ENCODE data around the gene DTYMK. TPM values are rescaled to one million over a fixed set of nuclear protein-coding genes. Genes with fewer than 3 reads are reported as not detected.

The DTYMK gene
- total and polyA plus RNA-seq, 10 of the 15 experiments (the other 5 are each of a cell fraction or from before 2014, with no cell fraction given): 7.0 to 220 (median 59.3) TPM

GRCh38 chr2:241645056-241645914 lies 41.3 kb downstream of the DTYMK start:
- Histone ChIP-seq H3K9me3 (replicated peaks; ENCODE audit: control insufficient read depth, insufficient read depth, low read length) (no peaks in the 10 kb centered on the region), H3K4me2 (ENCODE audit: control insufficient read depth, insufficient read depth) (no peak overlapping the region), H3K4me1 (ENCODE audit: control insufficient read depth, insufficient read depth, low read length) (no peaks in the 10 kb centered on the region), H3K9ac (ENCODE audit: control insufficient read depth, insufficient read depth, low read length) (no peak overlapping the region), H3K4me3 (no peak overlapping the region), H3K27me3 (replicated peaks in 1 of 2; ENCODE audit: control insufficient read depth in 2 of 2, insufficient read depth in 2 of 2, low read length in 1 of 2) (no peaks in the 10 kb centered on the region), H3K36me3 (ENCODE audit: control insufficient read depth in 2 of 2, insufficient read depth in 2 of 2, low read length in 1 of 2) (peaks cover 2 to 5% of the 10 kb centered on the region in 2 experiments; a peak in 1 of 4 replicates), H3K79me2 (ENCODE audit: control insufficient read depth, insufficient read depth, low read length) (peaks cover 37% of the 10 kb centered on the region), H4K20me1 (ENCODE audit: control insufficient read depth, insufficient read depth) (no peaks in the 10 kb centered on the region; the same call in 1 of the 2 replicates), H2AFZ (ENCODE audit: control insufficient read depth, low read depth, low read length) (no peak overlapping the region), H3K27ac (ENCODE audit: control insufficient read depth, insufficient read depth) (no peak overlapping the region)
- in situ Hi-C loops (cut with MboI) (no loop called here), intact Hi-C loops (cut with micrococcal nuclease; ENCODE audit: unreplicated experiment) (no loop called here)
- RAD21 ChIA-PET (ENCODE audit: unreplicated experiment): interaction anchor here (0.5 kb wide), 1 partner anchor 13 kb away, joined by 3 read pairs; no protein-coding TSS in a partner anchor
- WGBS (ENCODE audit: insufficient coverage, insufficient replicate concordance, low lambda C conversion rate, missing lambda C conversion rate): 91% methylated on average over 26 of the region's 26 CpGs
- no peak for ATAC-seq
- SMC1A ChIA-PET (ENCODE audit: uncharacterized antibody, unreplicated experiment): no interaction called here
- CTCF ChIA-PET: interaction anchor here (0.8 kb wide), 1 partner anchor 234 kb away, joined by 3 read pairs; no protein-coding TSS in a partner anchor
- POLR2A ChIA-PET: no interaction called here
- no peak for FAIRE-seq
- no TSS peak for BruUV-seq (replicated peaks)
- no peak for TF ChIP-seq MLLT1 (IDR thresholded peaks at IDR 0.05)
- TF ChIP-seq TBL1XR1 (IDR thresholded peaks at IDR 0.05; ENCODE audit: low read depth, low read length): no peak
- no peak for TF ChIP-seq NBN (IDR thresholded peaks at IDR 0.05)
- no peak for TF ChIP-seq RELA (IDR thresholded peaks at IDR 0.05; ENCODE audit: borderline replicate concordance, partially characterized antibody)
- no peak for TF ChIP-seq HDGF (IDR thresholded peaks at IDR 0.05)
- no peak for TF ChIP-seq POLR2AphosphoS5 (IDR thresholded peaks at IDR 0.05; ENCODE audit: low read length)
- no peak for TF ChIP-seq EED (IDR thresholded peaks at IDR 0.05; ENCODE audit: low read depth)
- TF ChIP-seq BCLAF1 (IDR thresholded peaks at IDR 0.05): no peak
- no peak for TF ChIP-seq RAD21 (IDR thresholded peaks at IDR 0.05; ENCODE audit: insufficient read depth, low read depth, low read length)
- no peak for TF ChIP-seq E4F1 (IDR thresholded peaks at IDR 0.05; ENCODE audit: borderline replicate concordance, partially characterized antibody)
- no peak for TF ChIP-seq CREM (IDR thresholded peaks at IDR 0.05; ENCODE audit: low read depth)
- no peak for TF ChIP-seq TCF3 (IDR thresholded peaks at IDR 0.05; ENCODE audit: borderline replicate concordance, insufficient read depth, low read depth, low read length)
- no peak for TF ChIP-seq ZNF24 (IDR thresholded peaks at IDR 0.05)
- TF ChIP-seq STAT3 (IDR thresholded peaks at IDR 0.05; ENCODE audit: low read depth, low read length): no peak
- DNase-seq (ENCODE audit: low read depth, low spot score): no peak

Measured in GM12878 (cell line).